Astrocyte of the cerebellum (primary cell): ENCODE measurements around the gene CANT1.

Experiments
- DNase-seq: peaks from one replicate; pipeline ENCODE4 v3.0.0-alpha.2; 2011; ENCODE audit warnings: low read depth
- H3K4me3 ChIP-seq: 2 replicates; pipeline ENCODE4 v1.5.1; 2011; ENCODE audit warnings: mild to moderate bottlenecking, low read depth, low read length, moderate library complexity
- CTCF ChIP-seq: IDR thresholded peaks from 2 replicates; pipeline ENCODE4 v1.5.1; 2012; ENCODE audit warnings: low read length, low read depth, moderate library complexity, mild to moderate bottlenecking; ENCODE audit errors: missing control alignments
- in situ Hi-C: cut with HindIII; loops from 2 replicates; pipeline ENCODE4 v1.10.0; 2017; ENCODE audit warnings: low sequenced_read_pairs

CANT1 gene

GRCh38 chr17:78971756-78972506 is 37.6 kb downstream of the CANT1 start:
- in situ Hi-C loops = no loop called here
- no peak overlapping the region for H3K4me3 ChIP-seq
- DNase-seq = no peak
- no peak for TF ChIP-seq CTCF

DNA sequence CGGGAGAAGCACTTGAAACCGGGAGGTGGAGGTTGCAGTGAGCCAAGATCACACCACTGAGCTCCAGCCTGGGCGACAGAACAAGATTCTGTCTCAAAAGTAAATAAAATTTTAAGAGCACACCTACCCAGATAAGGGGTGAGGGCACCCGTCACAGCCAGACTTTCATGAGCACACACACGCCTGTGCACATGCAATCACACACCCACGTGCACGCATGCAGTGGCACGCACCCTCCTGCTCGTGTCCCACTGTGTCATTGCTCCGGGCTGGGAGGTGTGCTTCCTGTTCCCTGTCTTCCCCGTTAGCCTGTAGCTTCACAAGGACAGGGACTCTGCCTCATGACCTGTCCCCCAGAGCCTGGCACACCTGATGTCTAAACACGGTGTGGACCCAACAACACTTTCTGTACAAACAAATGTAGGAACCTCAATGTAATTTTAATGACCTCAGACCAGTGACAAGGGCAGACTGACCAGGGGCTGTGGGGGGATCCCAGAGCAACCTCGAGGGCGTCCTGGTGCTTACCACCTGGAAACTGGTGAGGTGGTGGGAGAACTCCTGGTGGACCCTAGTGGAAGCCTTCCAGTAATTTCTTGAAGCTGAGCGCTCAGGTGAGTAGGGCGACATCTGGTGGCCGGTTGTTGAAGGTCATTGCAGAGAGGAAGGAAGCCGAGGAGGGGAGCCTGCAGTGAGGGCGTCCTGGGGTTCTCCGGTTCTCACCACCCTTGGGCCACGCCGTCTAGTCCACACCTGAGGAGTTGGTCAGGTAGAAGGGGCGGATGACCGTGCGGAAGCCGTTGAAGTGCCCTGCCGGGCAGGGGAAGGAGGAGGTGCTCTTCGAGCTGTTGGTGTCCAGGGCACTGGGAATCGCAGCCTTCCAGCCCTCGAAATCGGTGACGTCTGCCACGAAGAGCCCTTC is 38.5 kb downstream of the CANT1 start:
- in situ Hi-C loops = no loop called here
- H3K4me3 ChIP-seq = no peak overlapping the region
- peak; percentile 49 for DNase-seq
- TF ChIP-seq CTCF = peak; percentile 89

GRCh38 chr17:78969865-78970264 is 39.7 kb downstream of the CANT1 start:
- no peak for DNase-seq
- no peak for TF ChIP-seq CTCF
- in situ Hi-C loops = no loop called here
- H3K4me3 ChIP-seq = no peak overlapping the region

GRCh38 chr17:78967782-78968362 is 41.7 kb downstream of the CANT1 start:
- no peak for DNase-seq
- TF ChIP-seq CTCF = no peak
- in situ Hi-C loops = no loop called here
- no peak overlapping the region for H3K4me3 ChIP-seq

- no peak for TF ChIP-seq CTCF
- in situ Hi-C loops = no loop called here
Measured at GRCh38 chr17:78966910-78967600, 42.5 kb downstream of the CANT1 start.

GRCh38 chr17:78966123-78966813 is 43.3 kb downstream of the CANT1 start:
- TF ChIP-seq CTCF = no peak
- no peak for DNase-seq
- no peak overlapping the region for H3K4me3 ChIP-seq
- in situ Hi-C loops = no loop called here

More at GRCh38 chr17:78966910-78967600, 42.5 kb downstream of the CANT1 start:
- H3K4me3 ChIP-seq = no peak overlapping the region
- no peak for DNase-seq
